NCI-H2029 treated with DMSO at 0.1 percent for 48 hours (cell line): ENCODE data around the gene XIST.
"Not testable (repeated sequence)": the region's sequence is repeated elsewhere in the genome, so short reads cannot be mapped to it uniquely, and the experiment has no call there.

Experiments
- DNase-seq: peaks from one replicate; lab custom pipeline; 2025; lab: John Stamatoyannopoulos, UW

XIST gene

GRCh38 chrX:73839152-73839551 is 13.4 kb downstream of the XIST start:
- DNase-seq: no peak

GRCh38 chrX:73838123-73838522 is 14.4 kb downstream of the XIST start:
- DNase-seq: no peak

- no peak for DNase-seq
These were observed 15.5 kb downstream of the XIST start for GRCh38 chrX:73836956-73837477.

- DNase-seq: no peak
These were observed 18.3 kb downstream of the XIST start for GRCh38 chrX:73834219-73834618.

- DNase-seq: no peak
These were observed 20.2 kb downstream of the XIST start for GRCh38 chrX:73832319-73832718.

GRCh38 chrX:73831500-73831899 is 21.0 kb downstream of the XIST start:
- DNase-seq: no peak

GRCh38 chrX:73830489-73831414 is 21.8 kb downstream of the XIST start:
- no peak for DNase-seq

GRCh38 chrX:73829890-73830466 is 22.5 kb downstream of the XIST start:
- no peak for DNase-seq

GRCh38 chrX:73828080-73828720 is 24.3 kb downstream of the XIST start:
- DNase-seq: no peak

- no peak for DNase-seq
These were observed 25.1 kb downstream of the XIST start for GRCh38 chrX:73827406-73827805.

- no peak for DNase-seq
These were observed 25.5 kb downstream of the XIST start for GRCh38 chrX:73826996-73827395.

- no peak for DNase-seq
These were observed 26.9 kb downstream of the XIST start for GRCh38 chrX:73825569-73825968.

- DNase-seq: no peak
These were observed 29.0 kb downstream of the XIST start for GRCh38 chrX:73823473-73824004.

GRCh38 chrX:73822775-73823174 is 29.7 kb downstream of the XIST start:
- no peak for DNase-seq

GRCh38 chrX:73821921-73822559 is 30.5 kb downstream of the XIST start:
- DNase-seq: no peak

- not testable (repeated sequence) for DNase-seq
These were observed 32.5 kb downstream of the XIST start for GRCh38 chrX:73819864-73820558.

- DNase-seq: no peak
These were observed 34.1 kb downstream of the XIST start for GRCh38 chrX:73818200-73819116.

GRCh38 chrX:73817393-73818199 is 34.9 kb downstream of the XIST start:
- DNase-seq: no peak

GRCh38 chrX:73812256-73812655 is 40.3 kb downstream of the XIST start:
- no peak for DNase-seq
